OCI-LY7 (cell line): ENCODE measurements around the gene BTBD2. TPM values are rescaled to one million over a fixed set of nuclear protein-coding genes. Genes with fewer than 3 reads are reported as not detected.

Experiments
- BruUV-seq: library from RNA; stranded (reverse); fragments of 400-500 nt; replicated peaks from 2 replicates; lab custom pipeline; 2021; lab: Mats Ljungman, UMichigan
- CTCF ChIA-PET: fragments of 300-600 bp; sonication (Branson Sonifier 250); formaldehyde crosslinking; loops from one replicate; lab custom pipeline; 2022; ENCODE audit warnings: antibody characterized with exemption; ENCODE audit not compliant: unreplicated experiment; lab: Charles Lee
- POLR2A ChIA-PET: fragments of 300-600 bp; sonication (Branson Sonifier 250); formaldehyde crosslinking; loops from one replicate; lab custom pipeline; 2022; ENCODE audit warnings: antibody characterized with exemption; lab: Charles Lee
- DNase-seq: peaks from one replicate; pipeline ENCODE4 v3.0.0-alpha.2; 2015; ENCODE audit warnings: low spot score
- H2AFZ ChIP-seq: fragments of 200-600 bp; sonication (generic), shearing (Covaris generic); 2 replicates; pipeline ENCODE4 v1.6.1; 2014; ENCODE audit warnings: mild to moderate bottlenecking, antibody characterized with exemption, low read length, moderate library complexity
- H3K27ac ChIP-seq: fragments of 200-600 bp; sonication (generic); 2 replicates; pipeline ENCODE4 v1.5.1; 2014; ENCODE audit warnings: mixed run types, low read depth, mild to moderate bottlenecking, moderate library complexity, low read length, inconsistent platforms; ENCODE audit not compliant: poor library complexity, severe bottlenecking
- H3K36me3 ChIP-seq: fragments of 200-600 bp; sonication (generic); 2 replicates; pipeline ENCODE4 v1.6.1; 2014; ENCODE audit warnings: mild to moderate bottlenecking, antibody characterized with exemption, low read length, moderate library complexity, mixed read lengths; ENCODE audit not compliant: insufficient read depth
- H3K4me1 ChIP-seq: fragments of 200-600 bp; sonication (generic); 2 replicates; pipeline ENCODE4 v1.5.1; 2014; ENCODE audit warnings: mild to moderate bottlenecking, low read length; ENCODE audit not compliant: insufficient read depth, poor library complexity, severe bottlenecking
- H3K4me2 ChIP-seq: fragments of 200-600 bp; sonication (generic); 2 replicates; pipeline ENCODE4 v1.6.1; 2014; ENCODE audit warnings: mild to moderate bottlenecking, low read length
- H3K4me3 ChIP-seq: fragments of 200-600 bp; sonication (generic); 2 replicates; pipeline ENCODE4 v1.5.1; 2014; ENCODE audit warnings: mild to moderate bottlenecking, low read depth, low read length; ENCODE audit not compliant: poor library complexity, severe bottlenecking
- H3K79me2 ChIP-seq: fragments of 200-600 bp; sonication (generic); 2 replicates; pipeline ENCODE4 v1.6.1; 2016; ENCODE audit warnings: low read depth, mild to moderate bottlenecking, low read length, moderate library complexity, mixed read lengths; ENCODE audit not compliant: insufficient read depth
- H3K9me2 ChIP-seq: fragments of 200-600 bp; sonication (generic); 2 replicates; pipeline ENCODE4 v1.6.1; 2016; ENCODE audit warnings: mild to moderate bottlenecking, low read length, mixed read lengths; ENCODE audit not compliant: insufficient read depth
- H3K9me3 ChIP-seq: fragments of 200-600 bp; sonication (generic); 2 replicates; pipeline ENCODE4 v1.6.1; 2014; ENCODE audit warnings: mild to moderate bottlenecking, mixed run types, low read length, mixed read lengths
- H4K20me1 ChIP-seq: fragments of 200-600 bp; sonication (generic); 2 replicates; pipeline ENCODE4 v1.6.1; 2014; ENCODE audit warnings: mild to moderate bottlenecking, antibody characterized with exemption, low read length, moderate library complexity, mixed read lengths; ENCODE audit not compliant: insufficient read depth
- EZH2phosphoT487 ChIP-seq: fragments of 200-600 bp; sonication (generic); IDR thresholded peaks from 2 replicates; pipeline ENCODE4 v1.6.1; 2018; ENCODE audit warnings: low read depth, borderline replicate concordance, mild to moderate bottlenecking, mixed run types, antibody characterized with exemption, low read length, moderate library complexity, mixed read lengths
- intact Hi-C: fragments of 100-400 bp; cut with micrococcal nuclease; formaldehyde crosslinking; loops from one replicate; pipeline ENCODE4 v1.10.0; 2022; ENCODE audit not compliant: unreplicated experiment
- small RNA-seq: library from RNA; depleted of rRNA; stranded (forward); fragments of <200 nt; gene quantifications from one replicate; pipeline ENCODE3, GENCODE V24; 2014
- total RNA-seq, 2 experiments: library from RNA; depleted of rRNA in 1 of 2; stranded (reverse); fragments of >200 nt in 1 of 2; shearing (Covaris generic) in 1 of 2; gene quantifications; 2 replicates each; pipeline ENCODE4 v1.2.3, GENCODE V29; 2014 to 2022

The BTBD2 gene
- total RNA-seq, 2 experiments from 2014 or later: 53.9 to 91.6 TPM

- intact Hi-C loops: no loop called here
- TF ChIP-seq EZH2phosphoT487: no peak
- H2AFZ ChIP-seq: no peak overlapping the region
- DNase-seq: peak; percentile 75
- H3K79me2 ChIP-seq: no peaks in the 10 kb centered on the region
- H3K4me3 ChIP-seq: no peak overlapping the region
- ChIA-PET CTCF (no interaction called here), POLR2A (no interaction called here)
- H3K4me2 ChIP-seq: no peak overlapping the region
- no TSS peak for BruUV-seq
- peaks cover 6% of the 10 kb centered on the region for H3K9me3 ChIP-seq
- H3K4me1 ChIP-seq: peaks cover 13% of the 10 kb centered on the region
- H3K36me3 ChIP-seq: no peaks in the 10 kb centered on the region
- H3K9me2 ChIP-seq: no peaks in the 10 kb centered on the region
- no peaks in the 10 kb centered on the region for H4K20me1 ChIP-seq
- no peak overlapping the region for H3K27ac ChIP-seq
These were observed 79.9 kb downstream of the BTBD2 start for GRCh38 chr19:1935484-1936208.

Small RNAs within 50 kb of the gene (small RNA-seq; reads per million reads assigned to genes)
- gene AC007136.1: not detected

Other genes with a start within 250 kb of the BTBD2 start
- 5.9 and 7.4 TPM in 2 replicates for gene ATP8B3, start 203.4 kb downstream of the BTBD2 start, total RNA-seq (2014; rRNA removed; shearing (Covaris generic))
- 19.3 and 21.2 TPM in 2 replicates for gene ATP8B3, start 203.4 kb downstream of the BTBD2 start, total RNA-seq (2022)
- gene REXO1, start 167.2 kb downstream of the BTBD2 start, total RNA-seq (2014; rRNA removed; shearing (Covaris generic)): 13.9 and 24.0 TPM in 2 replicates
- 52.8 and 54.9 TPM in 2 replicates for gene REXO1, start 167.2 kb downstream of the BTBD2 start, total RNA-seq (2022)
- 9.4 and 9.6 TPM in 2 replicates for gene KLF16, start 152.1 kb downstream of the BTBD2 start, total RNA-seq (2014; rRNA removed; shearing (Covaris generic))
- 39.1 and 44.4 TPM in 2 replicates for gene KLF16, start 152.1 kb downstream of the BTBD2 start, total RNA-seq (2022)
- gene ABHD17A, start 130.2 kb downstream of the BTBD2 start, total RNA-seq (2014; rRNA removed; shearing (Covaris generic)): 98.7 and 130 TPM in 2 replicates
- gene ABHD17A, start 130.2 kb downstream of the BTBD2 start, total RNA-seq (2022): 64.2 and 71.3 TPM in 2 replicates
- 5.6 and 7.9 TPM in 2 replicates for gene ADAT3, start 110.3 kb downstream of the BTBD2 start, total RNA-seq (2014; rRNA removed; shearing (Covaris generic))
- 13.1 and 16.4 TPM in 2 replicates for gene ADAT3, start 110.3 kb downstream of the BTBD2 start, total RNA-seq (2022)
- 13.4 and 21.3 TPM in 2 replicates for gene SCAMP4, start 110.3 kb downstream of the BTBD2 start, total RNA-seq (2014; rRNA removed; shearing (Covaris generic))
- 46.4 and 49.9 TPM in 2 replicates for gene SCAMP4, start 110.3 kb downstream of the BTBD2 start, total RNA-seq (2022)
- 133 and 151 TPM in 2 replicates for gene CSNK1G2, start 74.5 kb downstream of the BTBD2 start, total RNA-seq (2014; rRNA removed; shearing (Covaris generic))
- 95.9 TPM in 2 replicates for gene CSNK1G2, start 74.5 kb downstream of the BTBD2 start, total RNA-seq (2022)
- 97.0 and 115 TPM in 2 replicates for gene MKNK2, start 35.5 kb upstream of the BTBD2 start, total RNA-seq (2014; rRNA removed; shearing (Covaris generic))
- gene MKNK2, start 35.5 kb upstream of the BTBD2 start, total RNA-seq (2022): 200 and 225 TPM in 2 replicates
- 41.7 and 54.6 TPM in 2 replicates for gene MOB3A, start 80.6 kb upstream of the BTBD2 start, total RNA-seq (2014; rRNA removed; shearing (Covaris generic))
- gene MOB3A, start 80.6 kb upstream of the BTBD2 start, total RNA-seq (2022): 87.5 and 111 TPM in 2 replicates
- 11.2 and 12.9 TPM in 2 replicates for gene IZUMO4, start 81.2 kb upstream of the BTBD2 start, total RNA-seq (2014; rRNA removed; shearing (Covaris generic))
- gene IZUMO4, start 81.2 kb upstream of the BTBD2 start, total RNA-seq (2022): 6.1 and 7.3 TPM in 2 replicates
- 56.6 and 80.0 TPM in 2 replicates for gene AP3D1, start 135.9 kb upstream of the BTBD2 start, total RNA-seq (2014; rRNA removed; shearing (Covaris generic))
- gene AP3D1, start 135.9 kb upstream of the BTBD2 start, total RNA-seq (2022): 95.0 and 99.8 TPM in 2 replicates
- 19.5 and 27.7 TPM in 2 replicates for gene DOT1L, start 148.2 kb upstream of the BTBD2 start, total RNA-seq (2014; rRNA removed; shearing (Covaris generic))
- 86.0 and 88.3 TPM in 2 replicates for gene DOT1L, start 148.2 kb upstream of the BTBD2 start, total RNA-seq (2022)
- gene PLEKHJ1, start 220.6 kb upstream of the BTBD2 start, total RNA-seq (2014; rRNA removed; shearing (Covaris generic)): 205 and 221 TPM in 2 replicates
- gene PLEKHJ1, start 220.6 kb upstream of the BTBD2 start, total RNA-seq (2022): 122 and 129 TPM in 2 replicates
- gene SF3A2, start 221.1 kb upstream of the BTBD2 start, total RNA-seq (2014; rRNA removed; shearing (Covaris generic)): 104 and 124 TPM in 2 replicates
- gene SF3A2, start 221.1 kb upstream of the BTBD2 start, total RNA-seq (2022): 206 and 207 TPM in 2 replicates
- 10.7 and 14.8 TPM in 2 replicates for gene AMH, start 233.6 kb upstream of the BTBD2 start, total RNA-seq (2014; rRNA removed; shearing (Covaris generic))
- 45.7 and 49.7 TPM in 2 replicates for gene AMH, start 233.6 kb upstream of the BTBD2 start, total RNA-seq (2022)
- 0.44 and 1.5 TPM in 2 replicates for gene JSRP1, start 240.7 kb upstream of the BTBD2 start, total RNA-seq (2014; rRNA removed; shearing (Covaris generic))
- gene JSRP1, start 240.7 kb upstream of the BTBD2 start, total RNA-seq (2022): 13.8 and 15.9 TPM in 2 replicates